PFSK-1 (cell line): Measurements from ENCODE around the gene PDZD2.

ENCODE experiments used
- FOXP2 ChIP-seq: optimal IDR thresholded peaks from 2 replicates; pipeline ENCODE3; 2011; ENCODE audit warnings: borderline replicate concordance, control low read depth, inconsistent platforms; ENCODE audit not compliant: insufficient read depth; ENCODE audit errors: extremely low read length, extremely low read depth
- POLR2AphosphoS5 ChIP-seq: IDR thresholded peaks from 2 replicates; pipeline ENCODE4 v1.6.1; 2012; ENCODE audit warnings: low read depth, mild to moderate bottlenecking, control low read depth, low read length, moderate library complexity
- REST ChIP-seq, 2 experiments: IDR thresholded peaks; 2 replicates each; pipeline versions ENCODE4 v1.6.1 to v1.8.0; 2011 to 2012; ENCODE audit warnings: low read depth in 2 of 2, low read length in 2 of 2, control low read depth in 1 of 2, inconsistent platforms in 1 of 2, mild to moderate bottlenecking in 1 of 2, moderate library complexity in 1 of 2; ENCODE audit not compliant: insufficient read depth in 1 of 2
- SIN3A ChIP-seq: IDR thresholded peaks from 2 replicates; pipeline ENCODE4 v1.6.1; 2012; ENCODE audit warnings: mild to moderate bottlenecking, low read length, moderate library complexity, borderline replicate concordance; ENCODE audit not compliant: insufficient read depth
- TAF1 ChIP-seq: IDR thresholded peaks from 2 replicates; pipeline ENCODE4 v1.6.1; 2012; ENCODE audit warnings: low read length, control low read depth, borderline replicate concordance; ENCODE audit not compliant: insufficient read depth

The PDZD2 gene

GRCh38 chr5:32029261-32029660 lies 390.3 kb downstream of the PDZD2 start:
- TF ChIP-seq POLR2AphosphoS5: no peak
- TF ChIP-seq FOXP2: no peak
- no peak for TF ChIP-seq REST (IDR thresholded peaks at IDR 0.05; ENCODE audit: insufficient read depth in 1 of 2, low read depth in 2 of 2, low read length in 2 of 2)
- TF ChIP-seq TAF1: no peak
- no peak for TF ChIP-seq SIN3A

- TF ChIP-seq FOXP2: no peak
- no peak for TF ChIP-seq POLR2AphosphoS5
- no peak for TF ChIP-seq REST (IDR thresholded peaks at IDR 0.05; ENCODE audit: insufficient read depth in 1 of 2, low read depth in 2 of 2, low read length in 2 of 2)
- TF ChIP-seq SIN3A: no peak
- TF ChIP-seq TAF1: no peak
These were observed 390.9 kb downstream of the PDZD2 start for GRCh38 chr5:32029781-32030180.

- TF ChIP-seq TAF1 (no peak), POLR2AphosphoS5 (no peak), SIN3A (no peak), FOXP2 (no peak), REST (IDR thresholded peaks at IDR 0.05; ENCODE audit: insufficient read depth in 1 of 2, low read depth in 2 of 2, low read length in 2 of 2) (no peak)
These were observed 391.3 kb downstream of the PDZD2 start for GRCh38 chr5:32030222-32030621.

GRCh38 chr5:32030686-32031085 lies 391.8 kb downstream of the PDZD2 start:
- TF ChIP-seq SIN3A (no peak), TAF1 (no peak), POLR2AphosphoS5 (no peak), REST (IDR thresholded peaks at IDR 0.05; ENCODE audit: insufficient read depth in 1 of 2, low read depth in 2 of 2, low read length in 2 of 2) (no peak), FOXP2 (no peak)

- TF ChIP-seq REST (IDR thresholded peaks at IDR 0.05; ENCODE audit: insufficient read depth in 1 of 2, low read depth in 2 of 2, low read length in 2 of 2) (no peak), FOXP2 (no peak), SIN3A (no peak), POLR2AphosphoS5 (no peak), TAF1 (no peak)
These were observed 392.2 kb downstream of the PDZD2 start for GRCh38 chr5:32031089-32031488.
